Left lung (tissue), 10 donors: ENCODE results near the gene MRPS12. TPM values are rescaled to one million over a fixed set of nuclear protein-coding genes. Genes with fewer than 3 reads are reported as not detected.
"Not testable (repeated sequence)": the region's sequence is repeated elsewhere in the genome, so short reads cannot be mapped to it uniquely, and the experiment has no call there.

Experiments used
- ATAC-seq: fragments of 200-7000 bp; cut with Tn5 transposase; one replicate; pipeline ENCODE4 v1.9.1; 2020; ENCODE audit warnings: moderate library complexity
- DNase-seq, 4 donors: peaks; one replicate each; pipeline ENCODE4 v3.0.0-alpha.2; 2013 to 2020
- H3K27ac ChIP-seq, 2 donors: fragments of 200-600 bp; sonication (generic) in 1 of 2; one replicate each; pipeline versions ENCODE4 v1.5.0 to v1.8.0; 2020 to 2021
- H3K27me3 ChIP-seq, 2 donors: fragments of 200-600 bp; sonication (generic) in 1 of 2; one replicate each; pipeline versions ENCODE4 v1.5.0 to v1.8.0; 2020 to 2021
- H3K36me3 ChIP-seq, 2 donors: fragments of 200-600 bp; sonication (generic) in 1 of 2; one replicate each; pipeline versions ENCODE4 v1.5.0 to v1.8.0; 2020 to 2021
- H3K4me1 ChIP-seq, 2 donors: fragments of 200-600 bp; one replicate each; pipeline ENCODE4 v1.8.0; 2021
- H3K4me3 ChIP-seq, 2 donors: fragments of 200-600 bp; sonication (generic) in 1 of 2; one replicate each; pipeline versions ENCODE4 v1.5.0 to v1.8.0; 2020 to 2021; ENCODE audit warnings: mild to moderate bottlenecking in 1 of 2
- H3K9me3 ChIP-seq, 2 donors: fragments of 200-600 bp; sonication (generic) in 1 of 2; one replicate each; pipeline versions ENCODE4 v1.5.0 to v1.8.0; 2020 to 2021
- intact Hi-C, 2 donors: fragments of 100-400 bp; cut with DNase I; formaldehyde crosslinking; loops; one replicate each; pipeline versions ENCODE4 v1.11.2 to v1.14.2; 2022
- polyA plus RNA-seq, 6 donors: library from polyadenylated mRNA; unstranded; fragments of 120-200 nt; gene quantifications; one replicate each; pipeline ENCODE4 v1.2.1, GENCODE V29; 2013; ENCODE audit not compliant: insufficient read length in 6 of 6
- total RNA-seq, 2 donors: library from RNA; stranded (reverse); fragmentation: NEBNext Ultra II Directional; extraction: Animal tissue kit (Norgen Biotek cat#: 25700); gene quantifications; one replicate each; pipeline ENCODE4 v1.2.1, GENCODE V29; 2021
- TF ChIP-seq, protein P1 (sequence below), 2 donors: fragments of 200-600 bp; sonication (generic) in 1 of 2; IDR thresholded peaks; one replicate each; pipeline versions ENCODE4 v1.5.0 to v1.8.0; 2021; ENCODE audit warnings: antibody characterized with exemption in 2 of 2
- donor health status: DM: no; HTN: yes; CAD: no.
- donor health status: DM: no; HTN: no; CAD: no.

Gene MRPS12
- total and polyA plus RNA-seq, 8 donors, result 11.8 to 39.8 (median 16.8) TPM

DNA sequence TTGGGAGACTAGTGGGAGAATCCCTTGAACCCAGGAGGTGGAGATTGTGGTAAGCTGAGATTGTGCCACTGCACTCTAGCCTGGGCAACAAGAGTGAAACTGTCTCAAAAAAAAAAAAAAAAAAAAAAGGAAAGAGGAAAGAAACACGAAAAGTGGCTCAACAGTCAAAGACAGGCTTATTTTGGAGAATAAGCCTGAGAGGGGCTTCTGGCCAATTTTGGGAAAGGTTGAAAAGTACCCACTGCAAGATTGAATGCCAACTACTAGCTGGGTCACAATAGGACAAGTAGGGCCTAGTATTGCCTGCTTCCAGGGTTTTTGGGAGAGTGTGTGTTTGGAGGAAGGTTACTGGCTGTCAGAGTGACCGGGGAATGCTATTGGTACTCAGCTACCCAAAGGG is 27.6 kb downstream of the MRPS12 start:
- no peak for DNase-seq
- intact Hi-C loops, result no loop called here
- no peak overlapping the region for H3K4me3 ChIP-seq

DNA sequence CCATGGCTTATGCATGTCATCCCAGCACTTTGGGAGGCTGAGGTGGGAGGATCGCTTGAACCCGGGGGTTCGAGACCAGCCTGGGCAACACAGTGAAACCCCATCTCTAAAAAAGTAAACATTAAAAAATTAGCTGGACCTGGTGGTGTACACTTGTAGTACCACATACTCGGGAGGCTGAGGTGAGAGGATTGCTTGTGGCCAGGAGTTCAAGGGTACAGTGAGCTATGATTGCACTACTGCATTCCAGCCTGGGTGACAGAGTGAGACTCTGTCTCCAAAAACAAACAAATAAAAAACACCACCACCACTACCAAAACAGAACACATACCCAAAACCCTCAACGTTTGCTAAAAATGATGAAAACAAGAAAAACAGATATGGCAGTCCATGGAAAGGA is 28.9 kb downstream of the MRPS12 start:
- Histone ChIP-seq H3K4me1 (peaks cover 0 to 7% of the 10 kb centered on the region in 2 donors), H3K36me3 (no peaks in the 10 kb centered on the region), H3K27ac (no peak overlapping the region), H3K4me3 (no peak overlapping the region), H3K27me3 (no peaks in the 10 kb centered on the region), H3K9me3 (no peaks in the 10 kb centered on the region)
- ATAC-seq, result no peak
- TF ChIP-seq, protein P1, sequence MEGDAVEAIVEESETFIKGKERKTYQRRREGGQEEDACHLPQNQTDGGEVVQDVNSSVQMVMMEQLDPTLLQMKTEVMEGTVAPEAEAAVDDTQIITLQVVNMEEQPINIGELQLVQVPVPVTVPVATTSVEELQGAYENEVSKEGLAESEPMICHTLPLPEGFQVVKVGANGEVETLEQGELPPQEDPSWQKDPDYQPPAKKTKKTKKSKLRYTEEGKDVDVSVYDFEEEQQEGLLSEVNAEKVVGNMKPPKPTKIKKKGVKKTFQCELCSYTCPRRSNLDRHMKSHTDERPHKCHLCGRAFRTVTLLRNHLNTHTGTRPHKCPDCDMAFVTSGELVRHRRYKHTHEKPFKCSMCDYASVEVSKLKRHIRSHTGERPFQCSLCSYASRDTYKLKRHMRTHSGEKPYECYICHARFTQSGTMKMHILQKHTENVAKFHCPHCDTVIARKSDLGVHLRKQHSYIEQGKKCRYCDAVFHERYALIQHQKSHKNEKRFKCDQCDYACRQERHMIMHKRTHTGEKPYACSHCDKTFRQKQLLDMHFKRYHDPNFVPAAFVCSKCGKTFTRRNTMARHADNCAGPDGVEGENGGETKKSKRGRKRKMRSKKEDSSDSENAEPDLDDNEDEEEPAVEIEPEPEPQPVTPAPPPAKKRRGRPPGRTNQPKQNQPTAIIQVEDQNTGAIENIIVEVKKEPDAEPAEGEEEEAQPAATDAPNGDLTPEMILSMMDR (IDR thresholded peaks at IDR 0.05), result no peak
- intact Hi-C loops, result no loop called here
- DNase-seq, result no peak

More for the DNA sequence above, 27.6 kb downstream of the MRPS12 start:
- Histone ChIP-seq H3K27me3 (no peaks in the 10 kb centered on the region), H3K4me1 (peaks cover 0 to 7% of the 10 kb centered on the region in 2 donors), H3K27ac (no peak overlapping the region), H3K9me3 (no peaks in the 10 kb centered on the region), H3K36me3 (no peaks in the 10 kb centered on the region)
- no peak for ATAC-seq
- TF ChIP-seq, protein P1 (IDR thresholded peaks at IDR 0.05), result no peak

DNA sequence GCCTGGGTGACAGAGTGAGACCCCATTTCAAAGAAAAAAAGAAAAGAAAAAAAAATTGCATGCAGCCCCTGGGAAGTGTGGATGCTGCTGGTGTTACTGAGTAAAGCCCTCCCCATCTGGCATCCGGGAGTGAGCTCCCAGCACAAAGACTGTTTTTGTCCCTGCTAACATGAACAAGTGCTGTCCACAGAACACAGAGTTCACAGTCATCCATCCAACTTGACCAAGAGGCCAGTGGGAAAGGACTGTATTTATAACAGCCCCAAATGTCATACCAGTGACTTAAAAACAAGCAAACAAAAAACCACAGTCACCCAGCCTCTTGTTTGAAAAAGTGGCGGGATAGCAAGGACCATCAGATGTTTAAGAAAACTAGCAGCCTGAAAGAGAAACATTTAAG is 34.0 kb downstream of the MRPS12 start:
- TF ChIP-seq, protein P1 (IDR thresholded peaks at IDR 0.05), result no peak
- no peak for DNase-seq
- intact Hi-C loops, result no loop called here
- ATAC-seq, result no peak
- Histone ChIP-seq H3K4me3 (no peak overlapping the region), H3K27me3 (no peaks in the 10 kb centered on the region), H3K4me1 (peaks cover 0 to 7% of the 10 kb centered on the region in 2 donors), H3K27ac (no peak overlapping the region), H3K9me3 (no peaks in the 10 kb centered on the region), H3K36me3 (no peaks in the 10 kb centered on the region)

DNA sequence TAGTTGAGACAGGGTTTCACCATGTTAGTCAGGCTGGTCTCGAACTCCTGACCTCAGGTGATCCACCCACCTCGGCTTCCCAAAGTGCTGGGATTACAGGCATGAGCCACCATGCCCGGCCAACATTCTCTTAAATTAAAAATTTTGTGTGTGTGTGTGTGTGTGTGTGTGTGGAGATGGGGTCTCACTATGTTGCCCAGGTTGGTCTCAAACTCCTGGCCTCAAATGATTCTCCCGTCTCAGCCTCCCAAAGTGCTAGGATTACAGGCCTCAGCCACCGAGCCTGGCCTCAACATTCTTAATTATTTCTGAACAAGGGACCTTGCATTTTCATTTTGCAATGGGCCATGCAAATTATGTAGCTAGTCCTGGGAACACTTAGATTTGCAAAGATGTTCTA is 35.4 kb downstream of the MRPS12 start:
- H3K9me3 ChIP-seq, H3K27ac ChIP-seq, H3K4me3 ChIP-seq, H3K36me3 ChIP-seq, H3K27me3 ChIP-seq, DNase-seq, H3K4me1 ChIP-seq, intact Hi-C loops, ATAC-seq: not testable (repeated sequence)

DNA sequence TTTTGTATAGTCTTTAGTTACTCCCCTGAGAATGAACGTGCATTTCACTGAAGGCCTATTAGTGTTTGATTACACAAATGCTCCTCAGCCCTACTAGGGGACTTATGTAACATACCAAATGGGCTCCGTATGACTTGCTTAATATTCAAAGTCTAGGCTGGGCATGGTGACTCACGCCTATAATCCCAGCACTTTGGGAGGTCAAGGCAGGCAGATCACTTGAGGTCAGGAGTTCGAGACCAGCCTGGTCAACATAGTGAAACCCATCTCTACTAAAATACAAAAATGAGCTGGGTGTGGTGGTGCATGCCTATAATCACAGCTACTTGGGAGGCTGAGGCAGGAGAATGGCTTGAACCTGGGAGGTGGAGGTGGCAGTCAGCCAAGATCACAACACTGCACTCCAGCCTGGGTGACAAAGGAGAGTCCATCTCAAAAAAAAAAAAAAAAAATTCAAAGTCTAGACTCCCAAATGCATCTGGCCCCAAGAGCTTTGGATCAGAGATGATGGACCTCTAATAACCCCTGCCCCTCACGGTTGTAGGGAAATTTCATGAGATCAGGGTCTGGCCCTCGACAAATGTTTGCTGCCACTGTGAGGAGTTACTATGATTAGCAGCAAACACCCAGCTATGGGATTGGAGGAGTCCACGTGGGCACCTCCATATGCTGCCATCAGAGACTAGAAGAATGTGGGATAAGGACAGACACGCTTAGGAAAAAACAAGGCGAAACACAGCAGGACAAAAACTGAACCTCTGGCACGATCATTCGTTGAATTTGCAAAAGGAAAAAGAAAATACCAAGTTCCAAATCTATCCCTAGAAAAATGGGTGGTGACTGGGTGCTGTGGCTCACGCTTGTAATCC is 40.2 kb downstream of the MRPS12 start:
- DNase-seq (no peak), ATAC-seq (no peak)
- peaks cover 0 to 4% of the 10 kb centered on the region in 2 donors for H3K4me1 ChIP-seq
- H3K36me3 ChIP-seq, result no peaks in the 10 kb centered on the region
- H3K4me3 ChIP-seq, result no peak overlapping the region
- no peak overlapping the region for H3K27ac ChIP-seq
- intact Hi-C loops, result no loop called here
- no peaks in the 10 kb centered on the region for H3K9me3 ChIP-seq
- peaks cover 0 to 15% of the 10 kb centered on the region in 2 donors for H3K27me3 ChIP-seq
- TF ChIP-seq, protein P1 (IDR thresholded peaks at IDR 0.05), result no peak
